ENCODE results near the gene PTCD1.

Gene PTCD1

GRCh38 chr7:99368750-99369389 lies 69.7 kb downstream of the PTCD1 start:
- CTCF ChIA-PET: no interaction called here
- no peak for TF ChIP-seq SUZ12 (IDR thresholded peaks at IDR 0.05)
- no peak for TF ChIP-seq L3MBTL2 (conservative IDR thresholded peaks at IDR 0.05)
- no peak for TF ChIP-seq FOXA1 (IDR thresholded peaks at IDR 0.05)
- TF ChIP-seq SP1 (IDR thresholded peaks at IDR 0.05): no peak
- TF ChIP-seq ZNF384 (IDR thresholded peaks at IDR 0.05): no peak
- TF ChIP-seq CTBP1 (IDR thresholded peaks at IDR 0.05; ENCODE audit: borderline replicate concordance): no peak
- TF ChIP-seq FOXM1 (IDR thresholded peaks at IDR 0.05; ENCODE audit: borderline replicate concordance): no peak
- TF ChIP-seq FOXK2 (IDR thresholded peaks at IDR 0.05): no peak

More at GRCh38 chr7:99368750-99369389, 69.7 kb downstream of the PTCD1 start:
- DNase-seq (ENCODE audit: extremely low spot score): no peak
- POLR2A ChIA-PET: no interaction called here
